Gastrocnemius medialis (tissue), 4 donors: ENCODE data around the gene PMVK.
A peak's percentile ranks its signal among the peaks of the same experiment; 100 is the strongest.

Source experiments
- POLR2A ChIP-seq, 2 donors: fragments of 450-650 bp; IDR thresholded peaks; one replicate each; pipeline ENCODE4 v1.6.1; 2017; ENCODE audit warnings: antibody characterized with exemption in 2 of 2, mild to moderate bottlenecking in 2 of 2, moderate library complexity in 2 of 2
- TF ChIP-seq, protein P1 (sequence below), 5 experiments: fragments of 450-650 bp in 3 of 5; fragments of 200-600 bp in 2 of 5; sonication (generic) in 2 of 5; IDR thresholded peaks in 4 of 5; conservative IDR thresholded peaks in 1 of 5; 1 replicate in 4 of 5; 2 replicates in 1 of 5; pipeline ENCODE4 v1.5.1; 2016 to 2019; ENCODE audit warnings: antibody characterized with exemption in 5 of 5, mild to moderate bottlenecking in 3 of 5, moderate library complexity in 3 of 5

DNA sequence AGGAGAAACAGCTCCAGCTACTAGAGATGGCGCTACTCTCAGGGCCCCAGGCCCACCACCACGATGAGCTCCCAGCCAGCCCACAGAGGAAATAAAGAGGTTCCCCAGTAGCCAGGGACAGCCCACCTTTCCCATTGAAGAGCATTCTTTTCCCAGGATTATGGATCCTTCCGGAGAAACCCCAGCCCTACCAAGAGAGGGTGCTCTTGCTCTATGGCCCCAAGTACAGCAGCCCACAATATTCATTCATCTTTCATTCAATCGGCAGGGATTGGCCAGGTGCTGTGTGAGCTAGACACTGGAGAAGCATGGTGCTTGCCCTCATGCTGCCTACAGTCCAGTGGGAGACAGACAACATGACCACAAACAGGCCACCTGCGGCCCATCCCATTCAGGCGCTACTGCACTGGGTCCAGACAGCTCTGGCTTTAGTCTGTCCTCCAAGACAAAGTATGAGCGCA lies 29.9 kb downstream of the PMVK start:
- TF ChIP-seq, protein P1, sequence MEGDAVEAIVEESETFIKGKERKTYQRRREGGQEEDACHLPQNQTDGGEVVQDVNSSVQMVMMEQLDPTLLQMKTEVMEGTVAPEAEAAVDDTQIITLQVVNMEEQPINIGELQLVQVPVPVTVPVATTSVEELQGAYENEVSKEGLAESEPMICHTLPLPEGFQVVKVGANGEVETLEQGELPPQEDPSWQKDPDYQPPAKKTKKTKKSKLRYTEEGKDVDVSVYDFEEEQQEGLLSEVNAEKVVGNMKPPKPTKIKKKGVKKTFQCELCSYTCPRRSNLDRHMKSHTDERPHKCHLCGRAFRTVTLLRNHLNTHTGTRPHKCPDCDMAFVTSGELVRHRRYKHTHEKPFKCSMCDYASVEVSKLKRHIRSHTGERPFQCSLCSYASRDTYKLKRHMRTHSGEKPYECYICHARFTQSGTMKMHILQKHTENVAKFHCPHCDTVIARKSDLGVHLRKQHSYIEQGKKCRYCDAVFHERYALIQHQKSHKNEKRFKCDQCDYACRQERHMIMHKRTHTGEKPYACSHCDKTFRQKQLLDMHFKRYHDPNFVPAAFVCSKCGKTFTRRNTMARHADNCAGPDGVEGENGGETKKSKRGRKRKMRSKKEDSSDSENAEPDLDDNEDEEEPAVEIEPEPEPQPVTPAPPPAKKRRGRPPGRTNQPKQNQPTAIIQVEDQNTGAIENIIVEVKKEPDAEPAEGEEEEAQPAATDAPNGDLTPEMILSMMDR (IDR thresholded peaks at IDR 0.05 in 4 of 5, conservative IDR thresholded peaks at IDR 0.05 in 1 of 5), result peak in 3 of 5 experiments; percentile 54 to 56 (median 56)
- TF ChIP-seq POLR2A (IDR thresholded peaks at IDR 0.05), result no peak
